ENCODE data around the gene LMNTD2.
"Not testable (repeated sequence)": the region's sequence is repeated elsewhere in the genome, so short reads cannot be mapped to it uniquely, and the experiment has no call there.

Gene LMNTD2

GRCh38 chr11:587546-587945 is 27.0 kb upstream of the LMNTD2 start:
- DNase-seq = no peak

GRCh38 chr11:586376-587316 is 26.1 kb upstream of the LMNTD2 start:
- DNase-seq = no peak

- no peak for DNase-seq
Measured at GRCh38 chr11:584287-584686, 23.7 kb upstream of the LMNTD2 start.

- DNase-seq = no peak
Measured at GRCh38 chr11:581752-582151, 21.2 kb upstream of the LMNTD2 start.

- DNase-seq = no peak
Measured at GRCh38 chr11:581342-581741, 20.8 kb upstream of the LMNTD2 start.

- DNase-seq = no peak
Measured at GRCh38 chr11:579830-580601, 19.5 kb upstream of the LMNTD2 start.

GRCh38 chr11:578276-579035 is 17.9 kb upstream of the LMNTD2 start:
- no peak for DNase-seq

GRCh38 chr11:577611-577894 is 17.0 kb upstream of the LMNTD2 start:
- DNase-seq = no peak

DNA sequence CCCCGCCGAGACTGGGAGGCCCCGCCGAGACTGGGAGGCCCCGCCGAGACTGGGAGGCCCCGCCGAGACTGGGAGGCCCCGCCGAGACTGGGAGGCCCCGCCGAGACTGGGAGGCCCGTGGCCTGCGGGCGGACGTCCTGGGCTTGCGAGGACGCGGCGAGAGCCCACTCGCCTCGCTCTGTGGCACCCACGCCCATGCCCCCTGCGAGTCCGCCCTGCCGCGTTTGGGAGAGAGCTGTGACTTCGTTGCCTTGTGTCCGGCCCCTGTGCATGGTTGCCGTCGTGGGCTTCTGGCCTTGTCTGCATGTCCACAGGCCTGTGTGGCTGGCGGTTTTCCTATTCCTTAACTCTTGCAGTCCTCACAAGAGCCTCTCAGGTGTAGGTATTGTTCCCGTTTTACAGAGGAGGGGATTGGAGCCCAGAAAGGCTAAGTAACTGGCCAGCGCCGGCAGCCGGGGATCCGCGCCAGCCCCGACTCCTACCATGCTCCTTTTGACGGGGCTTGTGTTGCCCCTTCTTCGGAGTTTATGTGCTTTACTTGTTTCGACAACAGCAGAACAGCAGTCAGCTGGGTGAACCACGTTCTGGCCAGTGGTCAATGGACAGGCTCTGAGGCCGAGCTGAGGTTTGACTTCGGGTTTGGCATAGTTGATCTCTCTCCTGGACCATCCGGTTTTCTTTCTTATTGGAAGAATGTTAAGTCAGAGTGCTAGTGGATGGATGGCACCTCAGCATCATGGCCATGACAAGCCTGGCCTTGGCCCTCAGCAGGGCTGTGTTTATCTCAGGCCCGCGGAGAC is 16.5 kb upstream of the LMNTD2 start:
- no peak for DNase-seq

DNA sequence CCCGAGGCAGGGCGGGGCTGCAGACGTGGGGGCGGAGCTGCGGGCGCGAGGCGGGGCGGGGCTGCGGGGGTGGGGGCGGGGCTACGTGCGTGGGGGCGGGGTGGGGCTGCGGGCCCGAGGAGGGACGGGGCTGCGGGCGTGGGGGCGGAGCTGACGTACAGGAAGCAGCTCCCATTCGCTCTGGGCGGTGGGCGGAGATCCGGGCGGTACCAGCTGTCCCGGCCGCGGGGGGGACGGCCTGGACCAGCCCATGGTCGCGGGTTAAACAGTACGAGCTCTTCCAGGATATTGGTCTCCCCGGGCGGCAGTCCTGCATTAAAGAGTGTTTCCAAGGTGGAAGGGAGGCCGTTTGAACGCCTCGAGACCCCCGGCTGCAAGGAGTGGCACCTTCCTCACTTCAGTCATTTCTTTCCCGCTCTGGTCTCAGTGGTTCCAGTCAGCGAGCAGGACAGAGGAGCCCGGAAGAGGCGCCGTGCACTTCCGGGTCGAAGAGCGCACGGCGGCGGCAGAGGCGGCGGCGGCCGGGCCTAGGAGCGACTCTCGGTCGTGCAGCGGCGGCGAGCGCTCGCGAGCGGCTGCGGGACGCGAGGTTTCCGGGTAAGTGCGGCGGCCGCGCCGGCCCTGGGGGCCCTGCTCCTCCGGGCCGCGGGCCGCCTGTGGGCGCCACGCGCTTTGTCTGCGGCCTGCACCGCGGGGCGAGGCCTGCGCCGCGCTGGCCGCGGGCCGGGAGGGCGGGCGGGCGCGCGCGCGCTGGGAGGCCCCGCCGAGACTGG is 15.6 kb upstream of the LMNTD2 start, which contains the start of gene PHRF1:
Gene PHRF1 (plus strand): TSS at position 475 of the 773 bp plus-strand sequence. CDS start 5,043 bp downstream, outside the sequence.
- peak; percentile 90 for DNase-seq

DNA sequence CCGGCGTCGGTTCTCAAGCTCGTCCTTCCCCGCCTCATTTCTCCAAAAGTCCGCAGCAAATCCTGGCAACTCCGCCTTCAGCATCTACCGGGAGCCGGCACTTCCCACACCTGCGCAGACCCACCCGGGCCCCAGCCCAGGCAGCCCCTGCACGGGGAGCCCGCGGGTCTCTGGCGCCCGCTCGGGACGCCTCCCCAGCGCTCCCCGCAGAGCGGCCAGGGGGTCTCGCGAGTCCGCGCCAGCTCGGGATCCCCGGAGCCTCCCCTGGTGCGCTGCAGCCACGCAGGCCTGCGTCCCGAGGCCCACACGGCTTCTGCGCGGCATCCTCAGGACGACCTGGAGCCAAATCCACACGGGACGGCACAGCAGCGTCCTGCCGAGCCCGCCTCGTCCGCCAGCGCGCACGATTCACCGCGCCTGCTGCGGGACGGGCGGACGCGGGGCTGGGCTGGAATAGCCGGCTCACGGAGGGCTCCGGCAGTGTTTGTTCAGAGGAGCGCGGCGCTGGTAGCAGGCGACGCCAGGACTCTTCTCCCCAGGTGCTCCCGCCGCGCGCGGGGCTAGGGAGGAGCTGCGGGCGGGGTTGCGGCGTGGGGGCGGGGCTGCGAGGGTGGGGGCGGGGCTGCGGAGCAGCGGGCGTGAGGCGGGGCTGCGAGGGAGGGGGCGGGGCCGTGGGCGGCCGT is 14.9 kb upstream of the LMNTD2 start:
- peak; percentile 68 for DNase-seq

DNA sequence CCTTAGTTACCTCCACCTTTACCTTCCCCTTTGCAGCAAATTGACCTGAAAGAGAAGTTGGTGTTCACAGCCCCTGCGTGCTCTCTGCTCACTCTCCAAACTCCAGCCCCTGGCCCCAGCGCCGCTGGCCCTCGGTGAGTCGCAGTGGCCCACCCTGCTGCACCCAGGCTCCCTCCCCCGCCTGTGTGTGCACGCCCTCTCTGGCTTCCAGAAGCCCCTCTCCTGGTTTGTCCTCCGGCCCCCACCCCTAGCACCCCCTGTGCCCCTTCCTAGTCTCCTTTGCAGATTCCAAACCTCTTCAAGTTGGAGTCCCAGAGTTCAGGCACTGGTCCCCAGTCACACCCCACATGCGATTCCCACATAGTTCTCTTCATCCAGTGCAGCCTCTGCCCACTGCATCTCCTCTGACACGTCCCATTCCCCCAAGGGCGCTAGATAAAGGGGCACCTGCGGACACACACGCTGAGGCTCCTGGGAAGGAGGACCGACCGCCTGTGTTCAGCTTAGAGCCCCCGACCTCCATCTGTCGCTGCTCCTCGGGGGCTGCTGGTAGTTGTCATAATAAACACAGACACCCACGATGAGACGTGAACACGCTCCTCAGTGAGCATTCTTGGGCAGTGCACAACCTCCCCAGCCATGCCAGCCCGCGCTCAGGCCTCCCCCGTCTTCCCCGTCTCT is 14.2 kb upstream of the LMNTD2 start:
- no peak for DNase-seq

DNA sequence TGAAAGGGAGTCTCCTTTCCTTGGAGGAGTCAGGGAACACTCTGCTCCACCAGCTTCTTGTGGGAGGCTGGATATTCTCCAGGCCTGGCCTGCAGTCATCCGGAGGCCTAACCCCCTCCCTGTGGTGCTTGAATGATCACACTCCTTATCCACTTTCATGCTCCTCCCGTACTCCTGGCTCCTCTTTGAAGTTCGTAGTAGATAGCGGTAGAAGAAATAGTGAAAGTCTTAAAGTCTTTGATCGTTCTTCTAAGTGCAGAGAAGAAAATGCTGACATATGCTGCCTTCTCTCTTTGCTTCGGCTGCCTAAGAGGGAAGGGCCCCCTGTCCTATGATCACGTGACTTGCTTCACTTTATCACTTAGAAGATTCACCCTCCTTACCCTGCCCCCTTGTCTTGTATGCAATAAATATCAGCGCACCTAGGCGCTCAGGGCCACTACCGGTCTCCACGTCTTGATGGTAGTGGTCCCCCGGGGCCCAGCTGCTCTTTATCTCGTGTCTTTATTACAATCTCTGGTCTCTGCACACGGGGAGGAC is 13.6 kb upstream of the LMNTD2 start:
- not testable (repeated sequence) for DNase-seq

DNA sequence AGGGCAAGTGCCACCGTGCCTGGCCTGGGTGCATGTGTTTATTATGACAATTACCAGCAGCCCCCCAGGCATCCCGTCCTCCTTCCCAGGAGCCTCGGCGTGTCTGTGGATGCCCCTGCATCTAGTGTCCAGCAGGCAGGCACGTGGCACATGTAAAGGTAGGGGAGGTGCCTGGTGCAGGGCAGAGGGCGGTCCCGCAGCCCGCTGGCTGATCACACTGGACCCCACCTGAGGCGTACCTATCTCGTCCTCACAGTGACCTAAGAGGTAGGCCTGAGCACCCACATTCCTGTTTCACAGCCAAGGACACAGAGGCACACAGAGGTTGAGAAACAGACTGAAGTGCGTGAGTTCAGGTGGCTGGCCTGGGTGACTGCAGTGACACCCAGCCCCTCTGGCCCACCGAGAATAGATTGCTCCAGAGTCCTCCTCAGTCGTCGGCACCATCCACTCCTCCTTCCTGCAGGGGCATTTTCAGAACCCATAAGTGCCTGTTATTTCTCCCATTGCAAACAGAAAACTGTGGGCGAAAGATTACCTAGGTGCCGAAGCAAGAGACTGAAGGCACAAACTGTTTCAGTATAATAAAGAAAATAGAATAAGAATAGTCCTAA is 12.7 kb upstream of the LMNTD2 start:
- DNase-seq = no peak

- DNase-seq = no peak
Measured at GRCh38 chr11:571802-572185, 11.3 kb upstream of the LMNTD2 start.

- no peak for DNase-seq
Measured at GRCh38 chr11:569158-569885, 8.8 kb upstream of the LMNTD2 start.

DNA sequence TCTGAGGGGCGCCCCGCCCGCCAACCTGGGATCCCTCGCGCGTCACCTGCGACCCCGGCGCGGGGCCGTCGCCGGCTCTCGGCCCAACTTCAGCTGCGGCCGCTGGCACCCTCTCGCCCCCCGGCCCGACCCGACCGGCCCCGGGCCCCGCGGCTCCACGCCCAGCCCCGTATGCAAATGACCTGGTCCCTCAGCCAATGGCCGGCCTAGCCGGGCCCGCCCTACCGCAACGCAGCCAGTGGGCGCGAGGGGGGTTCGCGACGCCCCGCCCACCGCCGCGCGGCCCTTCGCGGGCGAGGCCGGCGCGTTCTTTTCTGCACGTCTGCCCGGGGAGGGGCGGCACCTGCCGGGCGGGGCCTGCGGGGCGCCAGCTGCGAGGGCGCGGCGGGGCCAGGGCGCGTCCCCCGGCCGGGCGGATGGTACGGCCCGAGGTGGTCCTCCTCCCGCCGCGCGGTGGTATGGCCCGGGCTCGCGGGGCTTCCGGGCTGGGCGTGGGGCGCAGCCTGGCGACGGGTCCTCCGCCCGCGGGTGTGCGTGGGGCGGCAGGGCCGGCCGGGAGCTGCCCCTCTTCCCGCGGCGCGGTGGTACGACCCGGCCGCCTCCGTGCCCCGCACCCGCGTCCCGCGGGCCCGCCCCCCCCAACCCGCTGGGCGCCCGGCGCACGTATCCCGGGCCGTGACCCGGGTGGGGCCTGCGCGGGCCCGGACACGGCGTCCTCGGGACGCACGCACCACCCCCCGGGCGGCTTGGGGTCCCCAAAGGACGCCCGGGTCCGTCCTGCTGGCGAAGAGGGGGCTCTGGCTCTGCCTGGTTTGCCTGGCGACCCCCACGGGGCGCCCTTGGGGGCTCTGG is 8.0 kb upstream of the LMNTD2 start:
- peak; percentile 84 for DNase-seq

All from NCI-H748 treated with DMSO at 0.1 percent for 48 hours (cell line).